ENCODE results near the gene PRSS27. TPM values are rescaled to one million over a fixed set of nuclear protein-coding genes. Genes with fewer than 3 reads are reported as not detected.

Gene PRSS27
- total RNA-seq, 1 donor from 2014 or later, result 0.90 TPM

- Mint-ChIP-seq H3K36me3 (ENCODE audit: low read depth, unreplicated experiment) (peaks cover 10% of the 10 kb centered on the region), H3K27me3 (ENCODE audit: unreplicated experiment) (peaks cover 4% of the 10 kb centered on the region), H3K4me3 (ENCODE audit: unreplicated experiment) (no peak overlapping the region), H3K4me1 (ENCODE audit: unreplicated experiment) (no peaks in the 10 kb centered on the region), H3K27ac (ENCODE audit: unreplicated experiment) (no peak overlapping the region), H3K9me3 (ENCODE audit: unreplicated experiment) (no peaks in the 10 kb centered on the region)
- no peak for TF ChIP-seq CTCF (IDR thresholded peaks at IDR 0.05; ENCODE audit: unreplicated experiment)
- DNase-seq (ENCODE audit: low spot score), result no peak
These were observed 13.9 kb downstream of the PRSS27 start for GRCh38 chr16:2706085-2706484.

- H3K4me1 Mint-ChIP-seq (ENCODE audit: unreplicated experiment), result no peaks in the 10 kb centered on the region
- H3K27me3 Mint-ChIP-seq (ENCODE audit: unreplicated experiment), result peaks cover 4% of the 10 kb centered on the region
- no peak overlapping the region for H3K27ac Mint-ChIP-seq (ENCODE audit: unreplicated experiment)
- H3K36me3 Mint-ChIP-seq (ENCODE audit: low read depth, unreplicated experiment), result peaks cover 6% of the 10 kb centered on the region
- H3K4me3 Mint-ChIP-seq (ENCODE audit: unreplicated experiment), result no peak overlapping the region
- no peak for TF ChIP-seq CTCF (IDR thresholded peaks at IDR 0.05; ENCODE audit: unreplicated experiment)
- no peaks in the 10 kb centered on the region for H3K9me3 Mint-ChIP-seq (ENCODE audit: unreplicated experiment)
- no peak for DNase-seq (ENCODE audit: low spot score)
These were observed 14.7 kb downstream of the PRSS27 start for GRCh38 chr16:2705351-2705750.

- no peak for TF ChIP-seq CTCF (IDR thresholded peaks at IDR 0.05; ENCODE audit: unreplicated experiment)
- Mint-ChIP-seq H3K36me3 (ENCODE audit: low read depth, unreplicated experiment) (peaks cover 6% of the 10 kb centered on the region), H3K4me1 (ENCODE audit: unreplicated experiment) (no peaks in the 10 kb centered on the region)
These were observed 15.1 kb downstream of the PRSS27 start for GRCh38 chr16:2704983-2705275.

GRCh38 chr16:2704166-2704982 is 15.7 kb downstream of the PRSS27 start:
- H3K27ac Mint-ChIP-seq (ENCODE audit: unreplicated experiment), result no peak overlapping the region
- no peaks in the 10 kb centered on the region for H3K9me3 Mint-ChIP-seq (ENCODE audit: unreplicated experiment)
- no peak overlapping the region for H3K4me3 Mint-ChIP-seq (ENCODE audit: unreplicated experiment)
- H3K4me1 Mint-ChIP-seq (ENCODE audit: unreplicated experiment), result no peaks in the 10 kb centered on the region
- no peak for TF ChIP-seq CTCF (IDR thresholded peaks at IDR 0.05; ENCODE audit: unreplicated experiment)
- no peak for DNase-seq (ENCODE audit: low spot score)
- peaks cover 9% of the 10 kb centered on the region for H3K36me3 Mint-ChIP-seq (ENCODE audit: low read depth, unreplicated experiment)
- H3K27me3 Mint-ChIP-seq (ENCODE audit: unreplicated experiment), result peaks cover 4% of the 10 kb centered on the region

More at GRCh38 chr16:2704983-2705275, 15.1 kb downstream of the PRSS27 start:
- H3K27ac Mint-ChIP-seq (ENCODE audit: unreplicated experiment), result no peak overlapping the region
- H3K4me3 Mint-ChIP-seq (ENCODE audit: unreplicated experiment), result no peak overlapping the region
- peaks cover 4% of the 10 kb centered on the region for H3K27me3 Mint-ChIP-seq (ENCODE audit: unreplicated experiment)
- no peak for DNase-seq (ENCODE audit: low spot score)
- H3K9me3 Mint-ChIP-seq (ENCODE audit: unreplicated experiment), result no peaks in the 10 kb centered on the region

GRCh38 chr16:2702871-2703745 is 16.9 kb downstream of the PRSS27 start:
- TF ChIP-seq CTCF (IDR thresholded peaks at IDR 0.05; ENCODE audit: unreplicated experiment), result no peak
- Mint-ChIP-seq H3K27me3 (ENCODE audit: unreplicated experiment) (peaks cover 3% of the 10 kb centered on the region), H3K9me3 (ENCODE audit: unreplicated experiment) (no peaks in the 10 kb centered on the region), H3K4me1 (ENCODE audit: unreplicated experiment) (no peaks in the 10 kb centered on the region), H3K4me3 (ENCODE audit: unreplicated experiment) (no peak overlapping the region), H3K36me3 (ENCODE audit: low read depth, unreplicated experiment) (peaks cover 5% of the 10 kb centered on the region), H3K27ac (ENCODE audit: unreplicated experiment) (no peak overlapping the region)
- DNase-seq (ENCODE audit: low spot score), result no peak

All from endothelial cell (in vitro differentiated cells).